Panc1 (cell line): Measurements from ENCODE around the gene TTBK1. TPM values are rescaled to one million over a fixed set of nuclear protein-coding genes. Genes with fewer than 3 reads are reported as not detected.

Source experiments
- ATAC-seq: fragments of 200-7000 bp; cut with Tn5 transposase; 2 replicates; pipeline ENCODE4 v1.9.1; 2020; ENCODE audit warnings: mild to moderate bottlenecking, moderate library complexity
- BruUV-seq: library from RNA; stranded (reverse); fragments of 400-500 nt; replicated peaks from 2 replicates; lab custom pipeline; 2021; lab: Mats Ljungman, UMichigan
- CTCF ChIA-PET: fragments of 300-600 bp; sonication (Branson Sonifier 250); formaldehyde crosslinking; loops from one replicate; lab custom pipeline; 2022; ENCODE audit warnings: antibody characterized with exemption; lab: Charles Lee
- POLR2A ChIA-PET: fragments of 300-600 bp; sonication (Branson Sonifier 250); formaldehyde crosslinking; loops from one replicate; lab custom pipeline; 2022; ENCODE audit warnings: antibody characterized with exemption; lab: Charles Lee
- DNase-seq: peaks from one replicate; pipeline ENCODE4 v3.0.0-alpha.2; 2010; ENCODE audit warnings: low read depth, low spot score
- H3K27ac ChIP-seq: 2 replicates; pipeline ENCODE4 v1.5.1; 2011; ENCODE audit warnings: mild to moderate bottlenecking, low read length, inconsistent platforms
- H3K27me3 ChIP-seq: fragments of 200-500 bp; sonication (Bioruptor generic); 2 replicates; pipeline ENCODE4 v1.6.0; 2014; ENCODE audit warnings: low read length, inconsistent platforms; ENCODE audit not compliant: control insufficient read depth, insufficient read depth
- H3K36me3 ChIP-seq: fragments of 200-500 bp; sonication (Bioruptor generic); 2 replicates; pipeline ENCODE4 v1.5.1; 2014; ENCODE audit warnings: inconsistent platforms, mild to moderate bottlenecking, low read length, moderate library complexity; ENCODE audit not compliant: control insufficient read depth, insufficient read depth
- H3K4me1 ChIP-seq: 2 replicates; pipeline ENCODE4 v1.5.1; 2011; ENCODE audit warnings: inconsistent platforms, mild to moderate bottlenecking, low read length, moderate library complexity; ENCODE audit not compliant: control insufficient read depth, insufficient read depth
- H3K4me3 ChIP-seq, 2 experiments: 2 replicates each; pipeline ENCODE4 v1.5.1; 2011 to 2012; ENCODE audit warnings: low read depth in 2 of 2, low read length in 2 of 2, mild to moderate bottlenecking in 2 of 2, inconsistent platforms in 1 of 2, moderate library complexity in 1 of 2
- H3K9me3 ChIP-seq: fragments of 200-500 bp; sonication (Bioruptor generic); 2 replicates; pipeline ENCODE4 v1.5.1; 2014; ENCODE audit warnings: low read depth, mild to moderate bottlenecking, inconsistent platforms, low read length, moderate library complexity; ENCODE audit not compliant: control insufficient read depth, insufficient read depth
- CTCF ChIP-seq: fragments of 450-650 bp; IDR thresholded peaks from 2 replicates; pipeline ENCODE4 v1.5.1; 2017; ENCODE audit warnings: mild to moderate bottlenecking
- POLR2AphosphoS5 ChIP-seq: IDR thresholded peaks from 2 replicates; pipeline ENCODE4 v1.6.1; 2012; ENCODE audit warnings: mild to moderate bottlenecking, low read depth, low read length, moderate library complexity
- REST ChIP-seq, 2 experiments: IDR thresholded peaks; 2 replicates each; pipeline ENCODE4 v1.6.1; 2011 to 2012; ENCODE audit warnings: low read depth in 2 of 2, control low read depth in 1 of 2, low read length in 1 of 2, mild to moderate bottlenecking in 1 of 2, moderate library complexity in 1 of 2; ENCODE audit not compliant: insufficient read depth in 1 of 2
- SIN3A ChIP-seq: IDR thresholded peaks from 2 replicates; pipeline ENCODE4 v1.6.1; 2012; ENCODE audit warnings: low read depth, mild to moderate bottlenecking, low read length, moderate library complexity, borderline replicate concordance; ENCODE audit not compliant: insufficient read depth
- TCF7L2 ChIP-seq: IDR thresholded peaks from 2 replicates; pipeline ENCODE4 v1.6.1; 2011; ENCODE audit warnings: mild to moderate bottlenecking, low read depth, low read length, inconsistent platforms
- in situ Hi-C: cut with HindIII; loops from 2 replicates; pipeline ENCODE4 v1.10.0; 2016; ENCODE audit warnings: low sequenced_read_pairs, low pct_unique_long_range_greater_than_20kb
- intact Hi-C: fragments of 100-400 bp; cut with micrococcal nuclease; formaldehyde crosslinking; loops from one replicate; pipeline ENCODE4 v1.10.0; 2022; ENCODE audit not compliant: unreplicated experiment
- total RNA-seq: library from RNA; stranded (reverse); gene quantifications from one replicate; pipeline ENCODE4 v1.2.1, GENCODE V29; 2021; ENCODE audit not compliant: unreplicated experiment

TTBK1 gene
- total RNA-seq, 1 experiment from 2014 or later: 0.10 TPM

- DNase-seq: no peak
- ChIA-PET POLR2A (no interaction called here), CTCF (no interaction called here)
- intact Hi-C loops: no loop called here
- peak; percentile 70 for ATAC-seq
- TF ChIP-seq CTCF: no peak
- TF ChIP-seq SIN3A: no peak
- TF ChIP-seq TCF7L2: no peak
- no peak for TF ChIP-seq POLR2AphosphoS5
- no peak for TF ChIP-seq REST (IDR thresholded peaks at IDR 0.05; ENCODE audit: insufficient read depth in 1 of 2, low read depth in 2 of 2, low read length in 1 of 2)
- Histone ChIP-seq H3K4me1 (no peaks in the 10 kb centered on the region; the same call in 1 of the 2 replicates), H3K27ac (no peak overlapping the region), H3K4me3 (peak overlapping the region in 1 of 2 experiments; percentile 23; a peak in 2 of 4 replicates), H3K9me3 (no peaks in the 10 kb centered on the region), H3K27me3 (no peaks in the 10 kb centered on the region; the same call in 1 of the 2 replicates), H3K36me3 (no peaks in the 10 kb centered on the region)
- in situ Hi-C loops: no loop called here
- no TSS peak for BruUV-seq
Observed at GRCh38 chr6:43283905-43284304, 40.6 kb downstream of the TTBK1 start.

- Histone ChIP-seq H3K9me3 (no peaks in the 10 kb centered on the region), H3K36me3 (no peaks in the 10 kb centered on the region), H3K4me3 (peak overlapping the region; percentile 13 to 26), H3K27ac (no peak overlapping the region), H3K27me3 (no peaks in the 10 kb centered on the region; the same call in 1 of the 2 replicates), H3K4me1 (no peaks in the 10 kb centered on the region; the same call in 1 of the 2 replicates)
- ChIA-PET CTCF (no interaction called here), POLR2A (no interaction called here)
- ATAC-seq: no peak
- intact Hi-C loops: no loop called here
- no TSS peak for BruUV-seq
- no peak for DNase-seq
- TF ChIP-seq TCF7L2: no peak
- no peak for TF ChIP-seq POLR2AphosphoS5
- TF ChIP-seq REST (IDR thresholded peaks at IDR 0.05; ENCODE audit: insufficient read depth in 1 of 2, low read depth in 2 of 2, low read length in 1 of 2): no peak
- no peak for TF ChIP-seq SIN3A
- TF ChIP-seq CTCF: no peak
- in situ Hi-C loops: no loop called here
Observed at GRCh38 chr6:43284991-43285781, 41.9 kb downstream of the TTBK1 start.
